ENCODE measurements around the gene PPP1R14C.

GRCh38 chr6:150298676-150299075, 155.8 kb downstream of the PPP1R14C start:
- TF ChIP-seq CTCF (IDR thresholded peaks at IDR 0.05 in 2 of 3, conservative IDR thresholded peaks at IDR 0.05 in 1 of 3; ENCODE audit: control insufficient read depth in 2 of 3, extremely low read depth in 1 of 3, insufficient read depth in 1 of 3, low read depth in 3 of 3, low read length in 3 of 3) = no peak
- no peak for TF ChIP-seq ATF3 (IDR thresholded peaks at IDR 0.05; ENCODE audit: borderline replicate concordance, extremely low read depth, low read depth, low read length)

All from GM12878 (cell line).